Stimulated activated naive CD4-positive, alpha-beta T cell (primary cell): ENCODE results near the gene GSTT4.
"Not testable (repeated sequence)": the region's sequence is repeated elsewhere in the genome, so short reads cannot be mapped to it uniquely, and the experiment has no call there.

Experiments used
- DNase-seq, 6 experiments: peaks; one replicate each; lab custom pipeline; 2025; lab: John Stamatoyannopoulos, UW

GSTT4 gene

DNA sequence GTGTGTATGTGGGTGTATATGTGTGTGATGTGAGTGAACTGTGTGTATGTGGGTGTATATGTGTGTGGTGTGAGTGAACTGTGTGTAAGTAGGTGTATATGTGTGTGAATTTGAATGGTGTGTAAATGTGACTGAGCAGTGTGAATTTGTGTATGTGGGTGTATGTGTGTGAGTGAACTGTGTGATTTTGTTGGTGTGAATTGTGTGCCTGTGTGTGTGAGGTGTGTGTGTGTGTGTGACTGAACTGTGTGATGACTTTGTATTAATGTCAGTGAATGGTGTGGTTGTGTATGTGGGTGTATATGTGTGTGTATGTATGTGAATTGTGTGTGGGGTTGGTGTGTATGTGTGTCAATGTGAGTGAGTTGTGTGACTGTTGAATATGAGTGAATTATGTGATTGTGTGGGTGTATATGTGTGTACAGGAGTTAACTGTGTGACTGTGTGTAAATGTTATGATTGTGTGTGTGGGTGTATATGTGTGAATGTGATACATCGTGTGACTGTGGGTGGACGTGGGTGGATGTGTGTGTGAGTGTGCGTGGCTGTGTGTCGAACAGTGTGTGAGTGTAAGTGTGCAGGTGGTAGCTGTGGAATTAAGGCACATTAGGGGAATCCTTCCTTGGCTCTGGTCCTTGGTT is 18.6 kb downstream of the GSTT4 start:
- DNase-seq, result not testable (repeated sequence)

DNA sequence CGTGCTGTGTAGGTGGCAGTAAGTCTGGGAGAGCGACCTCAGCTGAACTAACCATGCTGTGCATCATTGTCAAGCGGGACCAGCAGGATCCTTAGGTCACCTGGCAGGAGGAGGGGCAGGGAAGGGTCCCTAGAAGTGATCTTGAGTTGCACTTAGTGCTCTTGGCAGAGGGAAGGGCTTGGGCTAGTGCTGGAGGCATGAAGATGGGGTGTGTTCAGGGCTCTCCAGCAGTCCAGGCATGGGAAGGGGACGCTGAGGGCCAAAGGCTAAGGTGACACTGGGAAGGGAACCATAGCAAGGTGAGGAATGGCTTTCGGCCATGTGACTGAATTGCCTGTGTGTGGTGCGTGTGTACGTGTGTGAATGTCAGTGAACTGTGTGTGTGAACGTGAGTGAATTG is 19.2 kb downstream of the GSTT4 start:
- DNase-seq, result not testable (repeated sequence)

GRCh38 chr22:23984430-23984829 is 20.8 kb downstream of the GSTT4 start:
- DNase-seq, result peak in 4 of 6 experiments; percentile 7 to 73 (median 58)

- DNase-seq, result not testable (repeated sequence)
These were observed 24.7 kb downstream of the GSTT4 start for GRCh38 chr22:23980567-23980966.

GRCh38 chr22:23979557-23980240 is 25.6 kb downstream of the GSTT4 start, which contains the start of gene GSTT2:
TSS of gene GSTT2 (plus strand) at chr22:23980134.
- DNase-seq, result not testable (repeated sequence)

DNA sequence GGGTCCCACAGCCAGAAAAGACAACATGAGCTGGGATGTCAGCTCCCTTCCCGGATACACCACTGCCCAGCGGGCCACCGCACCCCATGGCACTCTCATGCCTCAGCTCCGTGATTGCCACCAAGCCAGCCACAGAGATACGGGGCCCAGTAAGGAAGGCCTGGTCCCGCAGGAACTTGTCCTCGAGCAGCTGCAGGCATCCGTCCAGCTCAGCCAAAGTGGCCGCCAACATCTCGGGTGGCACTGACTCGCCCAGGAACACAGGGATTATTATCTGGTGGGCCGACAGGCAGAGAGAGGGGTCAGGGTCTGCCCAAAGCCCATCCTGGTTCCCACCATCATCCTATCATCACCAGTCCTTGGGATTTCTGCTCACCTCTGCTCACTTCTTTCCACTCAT is 27.9 kb downstream of the GSTT4 start:
- not testable (repeated sequence) for DNase-seq

- DNase-seq, result not testable (repeated sequence)
These were observed 30.4 kb downstream of the GSTT4 start for GRCh38 chr22:23974836-23975352.

DNA sequence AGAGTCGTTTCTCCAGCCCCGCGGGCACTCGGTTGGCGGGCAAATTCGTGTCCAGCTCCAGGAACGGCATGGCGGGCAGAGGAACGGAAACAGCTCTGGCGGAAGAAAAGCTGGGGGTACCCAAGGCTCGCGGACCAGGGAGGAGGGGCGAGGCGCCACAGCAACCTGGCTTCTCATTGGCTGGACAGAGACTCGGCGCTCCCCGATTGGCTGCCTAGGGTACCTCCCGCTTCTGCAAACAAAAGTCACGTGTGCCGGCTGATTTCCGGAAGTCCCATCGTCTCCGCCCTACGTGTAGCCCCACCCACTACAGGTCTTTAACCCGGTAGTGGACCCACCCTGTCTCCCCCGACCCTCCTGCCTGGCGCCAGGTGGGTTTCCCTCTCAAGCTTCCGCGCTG is 30.9 kb downstream of the GSTT4 start, which contains the start of gene DDT:
Gene DDT (minus strand): TSS at position 97 of the 400 bp plus-strand sequence. CDS start 27 bp downstream, at position 70.
- DNase-seq, result not testable (repeated sequence)

DNA sequence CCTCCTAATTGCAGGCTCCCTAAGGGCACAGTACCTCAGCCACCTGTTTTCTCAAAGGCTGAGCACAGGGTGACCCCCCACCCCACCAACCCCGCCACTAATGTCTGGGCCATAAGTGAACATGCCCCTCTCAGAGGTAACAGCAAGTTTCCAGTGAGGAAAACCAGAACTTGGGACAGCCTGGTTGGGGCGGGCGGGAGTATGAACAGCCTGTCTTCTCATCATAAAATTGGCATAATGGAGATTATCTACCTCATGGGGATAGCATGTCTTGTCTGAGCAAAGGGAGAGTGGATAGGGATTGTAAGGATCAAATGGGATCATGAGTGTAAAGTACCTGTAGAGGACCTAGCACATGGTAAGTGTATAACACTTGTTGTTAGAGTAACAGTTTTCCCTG is 33.3 kb downstream of the GSTT4 start:
- not testable (repeated sequence) for DNase-seq

- DNase-seq, result no peak
These were observed 34.3 kb downstream of the GSTT4 start for GRCh38 chr22:23970816-23971486.

DNA sequence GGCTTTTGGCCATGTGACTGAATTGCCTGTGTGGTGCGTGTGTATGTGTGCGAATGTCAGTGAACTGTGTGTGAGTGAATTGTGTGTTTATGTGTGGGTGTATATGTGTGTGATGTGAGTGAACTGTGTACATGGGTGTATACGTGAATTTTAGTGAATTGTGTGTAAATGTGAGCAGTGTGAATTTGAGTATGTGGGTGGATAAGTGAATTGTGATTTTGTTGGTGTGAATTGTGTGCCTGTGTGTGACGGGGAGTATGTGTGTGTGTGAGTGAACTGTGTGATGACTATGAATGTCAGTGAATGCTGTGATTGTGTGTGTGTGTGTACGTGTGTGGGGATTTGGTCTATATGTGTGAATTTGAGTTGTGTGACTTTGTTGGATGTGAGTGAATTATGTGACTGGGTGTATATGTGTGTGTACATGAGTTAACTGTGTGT is 35.0 kb downstream of the GSTT4 start:
- DNase-seq, result no peak

DNA sequence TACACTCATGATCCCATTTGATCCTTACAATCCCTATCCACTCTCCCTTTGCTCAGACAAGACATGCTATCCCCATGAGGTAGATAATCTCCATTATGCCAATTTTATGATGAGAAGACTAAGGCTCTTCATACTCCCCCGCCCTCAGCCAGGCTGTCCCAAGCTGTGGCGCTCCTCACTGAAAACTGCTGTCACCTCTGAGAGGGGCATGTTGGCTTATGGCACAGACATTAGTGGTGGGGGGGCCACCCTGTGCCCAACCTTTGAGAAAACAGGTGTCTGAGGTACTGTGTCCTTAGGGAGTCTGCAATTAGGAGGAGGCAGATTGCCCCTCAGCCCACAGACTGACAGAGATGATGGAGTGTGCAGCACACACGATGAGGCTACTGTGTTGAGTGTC is 36.2 kb downstream of the GSTT4 start:
- DNase-seq, result no peak

DNA sequence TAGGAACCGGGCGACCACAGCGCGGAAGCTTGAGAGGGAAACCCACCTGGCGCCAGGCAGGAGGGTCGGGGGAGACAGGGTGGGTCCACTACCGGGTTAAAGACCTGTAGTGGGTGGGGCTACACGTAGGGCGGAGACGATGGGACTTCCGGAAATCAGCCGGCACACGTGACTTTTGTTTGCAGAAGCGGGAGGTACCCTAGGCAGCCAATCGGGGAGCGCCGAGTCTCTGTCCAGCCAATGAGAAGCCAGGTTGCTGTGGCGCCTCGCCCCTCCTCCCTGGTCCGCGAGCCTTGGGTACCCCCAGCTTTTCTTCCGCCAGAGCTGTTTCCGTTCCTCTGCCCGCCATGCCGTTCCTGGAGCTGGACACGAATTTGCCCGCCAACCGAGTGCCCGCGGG is 38.7 kb downstream of the GSTT4 start, which contains the start of gene DDTL:
Gene DDTL (plus strand): TSS at position 321 of the 400 bp plus-strand sequence. CDS start 27 bp downstream, at position 348.
- DNase-seq, result not testable (repeated sequence)

GRCh38 chr22:23966094-23966493 is 39.2 kb downstream of the GSTT4 start:
- DNase-seq, result not testable (repeated sequence)

GRCh38 chr22:23961084-23961771 is 44.0 kb downstream of the GSTT4 start, which contains the start of gene GSTT2B:
TSS of gene GSTT2B (minus strand) at chr22:23961195. CDS start at chr22:23961131, 64 bp downstream.
- DNase-seq, result not testable (repeated sequence)

- peak; percentile 51 to 82 (median 69) for DNase-seq
These were observed 48.9 kb downstream of the GSTT4 start for GRCh38 chr22:23956301-23956900.

DNA sequence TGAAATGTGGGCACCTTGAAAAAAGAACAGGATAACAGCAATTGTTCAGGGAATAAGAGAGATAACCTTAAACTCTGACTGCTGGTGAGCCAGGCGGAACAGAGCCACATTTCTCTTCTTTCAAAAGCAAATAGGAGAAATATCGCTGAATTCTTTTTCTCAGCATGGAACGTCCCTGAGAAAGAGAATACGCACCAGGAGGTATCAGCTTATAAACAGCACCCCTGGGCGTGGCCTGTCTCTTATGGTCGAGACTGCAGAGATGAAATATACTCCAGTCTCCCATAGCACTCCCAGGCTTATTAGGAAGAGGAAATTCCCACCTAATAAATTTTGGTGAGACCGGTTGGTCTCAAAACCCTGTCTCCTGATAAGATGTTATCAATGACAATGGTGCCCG is 49.4 kb downstream of the GSTT4 start:
- DNase-seq, result not testable (repeated sequence)

GRCh38 chr22:23954991-23955305 is 50.3 kb downstream of the GSTT4 start:
- not testable (repeated sequence) for DNase-seq

GRCh38 chr22:23954193-23954990 is 50.9 kb downstream of the GSTT4 start:
- DNase-seq, result not testable (repeated sequence)

DNA sequence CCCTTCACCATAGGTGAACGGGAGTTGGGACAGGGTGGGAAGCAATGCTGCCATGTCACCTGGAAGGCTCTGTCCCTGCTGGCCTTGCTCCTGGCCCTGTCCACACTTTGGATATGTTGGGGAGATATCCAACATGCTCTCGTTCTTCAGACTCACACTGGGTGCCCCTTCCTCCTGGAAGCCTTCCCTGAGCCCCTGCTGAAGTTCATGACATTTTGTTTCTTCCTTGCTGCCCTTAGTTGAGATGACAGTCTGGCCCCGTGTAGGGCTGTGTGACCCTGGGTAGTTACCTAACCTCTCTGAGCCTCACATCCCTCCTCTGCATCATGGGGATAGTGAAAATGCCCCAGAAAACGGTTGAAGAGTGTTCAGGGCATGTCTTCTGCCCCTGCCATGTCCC is 51.8 kb downstream of the GSTT4 start:
- DNase-seq, result not testable (repeated sequence)
